ENCODE measurements around the gene CNOT1. TPM values are rescaled to one million over a fixed set of nuclear protein-coding genes. Genes with fewer than 3 reads are reported as not detected.
A peak's percentile ranks its signal among the peaks of the same experiment; 100 is the strongest.
"Not testable (repeated sequence)": the region's sequence is repeated elsewhere in the genome, so short reads cannot be mapped to it uniquely, and the experiment has no call there.

The CNOT1 gene
- 153 TPM for polyA plus RNA-seq (2012; ENCODE audit: insufficient read depth, insufficient read length)

DNA sequence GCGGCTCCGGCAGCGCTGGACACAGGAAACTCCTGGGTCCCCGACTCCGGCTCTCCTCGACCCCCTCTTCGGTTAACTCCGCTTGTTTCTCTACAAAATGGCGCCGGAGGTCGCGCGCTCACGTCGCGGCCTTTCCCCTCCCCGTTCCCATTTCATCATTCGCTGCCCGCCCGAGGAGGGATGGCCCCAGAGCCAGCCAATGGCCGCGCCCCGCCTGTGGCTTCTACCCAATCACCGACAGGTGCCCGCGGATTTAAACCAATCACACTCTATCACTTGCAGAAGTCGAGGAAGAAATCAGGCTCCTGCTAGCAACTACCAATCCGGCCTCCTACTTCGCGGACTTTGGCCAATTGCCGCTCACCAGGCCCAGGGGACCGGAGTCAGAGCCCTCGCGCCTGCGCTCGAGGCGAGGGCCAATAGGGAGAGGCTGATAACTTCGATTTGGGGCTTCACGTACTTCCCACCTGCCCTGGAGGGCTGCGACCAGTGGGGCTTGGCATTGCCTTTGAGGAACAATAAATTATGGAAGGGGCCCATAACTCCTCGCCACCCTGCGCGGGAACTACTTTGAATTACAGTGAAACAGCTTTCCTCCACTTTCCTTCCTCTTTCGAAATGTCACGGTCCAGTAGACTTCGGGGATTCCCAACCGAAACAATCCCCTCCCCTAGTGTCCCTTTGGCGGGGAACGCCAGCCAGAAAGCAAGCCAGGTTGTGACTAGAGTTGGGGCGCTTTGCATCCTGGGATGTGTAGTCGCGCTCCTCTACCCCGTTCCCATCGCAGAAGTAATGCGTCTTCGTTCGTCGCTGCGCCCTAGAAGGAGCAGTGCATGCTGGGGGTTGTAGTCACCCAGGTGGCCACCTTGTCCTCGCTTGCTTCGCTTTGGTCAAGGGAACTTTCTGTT lies at the start of gene CNOT1:
CNOT1 (minus strand) TSS at position 94 of the 908 bp plus-strand sequence. CDS start 30,489 bp downstream, outside the sequence.
- peak; percentile 99 for DNase-seq (ENCODE audit: low read depth, low spot score)
- peak within 1 kb of the TSS; percentile 97 for H3K4me3 ChIP-seq (ENCODE audit: low read length)

DNA sequence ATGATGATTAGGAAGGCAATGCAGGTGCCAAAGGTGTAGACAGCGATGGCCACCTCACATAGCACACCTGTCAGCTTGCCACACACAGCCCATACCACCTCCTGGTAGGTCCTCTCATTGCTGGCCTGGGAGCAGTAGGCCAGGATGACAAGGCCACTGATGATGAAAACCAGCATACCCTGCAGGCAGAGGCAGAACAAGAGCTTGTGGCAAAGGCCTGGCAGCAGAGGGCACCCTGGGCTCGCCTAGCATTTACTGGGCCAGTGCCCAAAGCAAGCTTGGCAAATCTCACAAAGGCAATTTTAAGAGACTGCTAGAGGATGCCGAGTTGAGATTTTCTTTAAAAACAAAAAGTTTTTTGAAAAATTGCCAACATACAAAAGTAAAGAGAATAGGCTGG lies 49.1 kb upstream of the CNOT1 start:
- no peak overlapping the region for H3K4me3 ChIP-seq (ENCODE audit: low read length)
- no peak for DNase-seq (ENCODE audit: low read depth, low spot score)

DNA sequence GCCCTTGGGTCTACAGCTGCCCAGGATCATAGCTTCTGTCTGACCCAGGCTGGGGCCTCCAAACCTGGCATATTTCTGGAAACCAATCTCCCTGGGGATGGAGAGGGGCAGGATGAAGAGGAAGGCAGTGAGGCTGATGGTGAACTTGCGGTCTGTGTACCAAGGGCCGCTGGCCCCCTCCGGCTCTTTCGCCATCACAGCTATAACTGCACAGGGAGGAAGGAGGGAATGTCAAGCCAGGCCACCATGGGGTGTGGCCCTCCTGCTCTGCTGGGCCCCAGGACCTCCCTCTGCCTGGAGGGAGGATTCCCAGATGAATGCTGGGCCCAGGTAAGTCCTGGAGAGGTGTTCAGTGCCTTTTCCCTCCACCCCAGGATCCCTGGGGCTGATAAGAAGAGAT lies 48.6 kb upstream of the CNOT1 start:
- no peak overlapping the region for H3K4me3 ChIP-seq (ENCODE audit: low read length)
- no peak for DNase-seq (ENCODE audit: low read depth, low spot score)

DNA sequence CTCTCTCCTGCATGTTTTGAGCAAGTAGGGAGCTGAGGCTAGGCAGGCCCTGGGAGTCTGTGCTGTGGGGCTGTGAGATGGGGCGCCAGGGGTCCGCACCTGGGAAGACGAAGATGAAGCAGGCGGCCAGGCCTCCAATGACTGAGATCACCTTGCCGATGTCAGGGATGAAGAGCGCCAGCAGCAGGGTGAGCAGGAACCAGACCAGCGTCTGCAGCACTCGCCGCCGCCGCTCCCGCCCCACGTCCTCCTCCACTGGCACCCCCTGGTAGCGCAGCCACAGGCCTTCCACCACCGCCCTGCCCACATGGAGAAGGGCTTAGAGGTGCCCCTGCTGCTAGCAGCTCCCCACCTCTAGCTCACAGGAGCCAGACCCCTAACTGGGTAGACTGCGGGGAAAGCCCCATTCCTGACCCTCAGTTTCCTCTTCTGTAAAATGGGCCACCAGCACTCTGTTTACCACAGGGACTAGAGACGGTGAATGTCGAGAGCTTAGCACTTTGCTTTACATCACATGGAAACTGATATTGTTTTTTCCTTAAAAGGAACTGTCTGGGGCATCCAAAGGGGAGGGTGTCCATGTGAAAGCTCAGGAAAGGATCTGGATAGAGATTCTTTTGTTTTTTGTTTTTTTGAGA lies 41.4 kb upstream of the CNOT1 start:
- no peak for DNase-seq (ENCODE audit: low read depth, low spot score)
- H3K4me3 ChIP-seq (ENCODE audit: low read length): no peak overlapping the region

DNA sequence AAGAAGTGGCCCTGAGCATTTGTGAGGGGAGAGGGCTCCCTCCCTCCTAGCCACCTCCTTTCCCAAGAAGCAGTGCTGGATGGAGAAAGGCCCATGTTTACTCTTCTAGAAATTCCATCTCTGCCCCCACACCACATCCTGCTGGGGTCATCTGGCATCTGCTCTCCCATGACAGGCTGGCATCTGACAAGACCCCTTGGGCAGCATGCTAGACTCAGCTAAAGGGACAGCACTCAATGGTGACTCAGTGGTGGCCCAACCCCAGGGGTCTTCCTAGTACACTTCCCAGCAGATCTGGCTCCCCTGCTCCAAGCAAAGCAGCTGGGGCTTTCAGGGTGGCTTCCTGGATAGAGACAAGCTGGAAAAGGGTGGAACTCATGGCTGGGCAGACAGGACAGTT lies 40.6 kb upstream of the CNOT1 start:
- DNase-seq (ENCODE audit: low read depth, low spot score): no peak
- H3K4me3 ChIP-seq (ENCODE audit: low read length): no peak overlapping the region

DNA sequence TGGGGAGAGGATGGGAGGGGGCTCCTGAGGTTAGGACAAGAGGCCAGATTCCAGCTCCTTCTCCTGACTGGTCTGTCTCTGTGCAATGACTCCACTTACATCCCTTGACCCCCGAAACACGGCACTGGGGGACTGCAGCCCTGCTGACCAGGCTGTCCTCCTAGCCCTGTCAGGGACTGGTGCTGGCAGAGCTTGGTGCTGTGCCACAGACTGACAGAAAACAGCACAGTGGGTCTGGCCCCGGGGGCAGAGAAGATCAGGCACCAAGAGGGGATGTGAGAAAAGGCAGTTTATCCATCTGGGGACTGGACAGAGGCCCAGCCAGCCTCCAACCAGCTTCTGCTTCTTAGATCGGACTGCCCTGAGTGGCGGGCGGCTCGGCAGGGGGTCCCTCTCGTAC lies 35.6 kb upstream of the CNOT1 start:
- no peak overlapping the region for H3K4me3 ChIP-seq (ENCODE audit: low read length)
- no peak for DNase-seq (ENCODE audit: low read depth, low spot score)

DNA sequence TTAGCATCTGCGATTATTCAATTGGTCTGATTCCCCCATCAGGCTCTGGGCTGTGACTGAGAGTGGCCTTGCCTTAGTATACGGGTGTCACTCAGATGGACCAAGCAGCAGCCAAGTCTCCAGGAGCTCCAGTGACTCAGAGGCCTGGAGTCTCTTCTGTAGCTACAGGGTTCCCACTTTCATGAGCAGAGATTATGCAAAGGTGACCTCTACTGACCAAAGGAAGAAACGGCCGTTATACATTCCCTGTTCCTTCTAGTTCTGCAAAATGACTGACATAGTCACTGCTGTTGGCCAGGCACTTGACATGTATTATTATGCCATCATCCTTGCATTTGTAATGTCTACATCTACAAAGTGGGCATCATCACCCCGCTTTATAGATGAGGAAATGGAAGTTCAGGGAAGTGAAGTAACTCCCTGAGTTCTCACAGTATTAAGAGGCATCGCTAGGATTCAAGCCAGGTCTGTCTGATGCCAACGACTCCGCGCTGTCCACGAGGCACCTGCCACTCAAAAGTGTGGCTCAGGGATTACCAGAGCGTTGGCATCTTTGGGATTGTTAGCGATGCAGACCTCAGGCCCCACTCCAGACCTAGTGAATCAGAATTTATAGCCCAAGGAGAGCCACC lies 31.7 kb upstream of the CNOT1 start:
- no peak for DNase-seq (ENCODE audit: low read depth, low spot score)
- no peak overlapping the region for H3K4me3 ChIP-seq (ENCODE audit: low read length)

DNA sequence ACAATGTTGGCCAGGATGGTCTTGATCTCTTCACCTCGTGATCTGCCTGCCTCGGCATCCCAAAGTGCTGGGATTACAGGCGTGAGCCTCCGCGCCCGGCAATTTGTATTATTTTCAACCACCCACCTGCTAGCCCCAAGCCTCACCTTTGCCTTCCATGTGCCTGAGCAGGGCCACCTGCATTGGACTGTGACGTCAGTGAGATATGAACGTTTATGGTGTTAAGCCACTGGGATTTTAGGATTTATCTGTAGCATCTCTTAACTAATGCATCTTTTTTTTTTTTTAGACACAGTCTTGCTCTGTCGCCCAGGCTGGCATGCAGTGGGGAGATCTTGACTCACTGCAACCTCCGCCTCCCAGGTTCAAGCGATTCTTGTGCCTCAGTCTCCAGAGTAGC lies 30.3 kb upstream of the CNOT1 start:
- not testable (repeated sequence) for H3K4me3 ChIP-seq (ENCODE audit: low read length); DNase-seq (ENCODE audit: low read depth, low spot score)

DNA sequence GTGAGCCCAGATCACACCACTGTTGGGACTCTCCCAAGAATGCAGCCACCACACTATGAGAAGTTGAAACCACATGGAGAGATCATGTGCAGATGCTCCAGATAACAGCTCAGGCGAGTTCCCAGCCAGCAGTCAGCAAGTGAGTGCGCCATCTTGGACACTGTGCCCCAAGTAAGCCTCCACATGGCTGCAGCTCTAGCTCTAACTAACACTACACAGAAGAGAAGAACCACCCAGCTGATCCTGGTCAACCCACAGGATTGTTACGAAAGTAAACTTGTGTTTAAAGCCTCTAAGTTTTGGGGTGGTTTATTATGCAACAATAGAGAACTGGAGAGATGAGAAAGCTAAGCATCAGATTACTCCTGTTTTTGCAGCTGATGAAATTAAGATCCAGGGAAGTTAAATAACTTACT lies 29.2 kb upstream of the CNOT1 start:
- no peak for DNase-seq (ENCODE audit: low read depth, low spot score)
- H3K4me3 ChIP-seq (ENCODE audit: low read length): no peak overlapping the region

DNA sequence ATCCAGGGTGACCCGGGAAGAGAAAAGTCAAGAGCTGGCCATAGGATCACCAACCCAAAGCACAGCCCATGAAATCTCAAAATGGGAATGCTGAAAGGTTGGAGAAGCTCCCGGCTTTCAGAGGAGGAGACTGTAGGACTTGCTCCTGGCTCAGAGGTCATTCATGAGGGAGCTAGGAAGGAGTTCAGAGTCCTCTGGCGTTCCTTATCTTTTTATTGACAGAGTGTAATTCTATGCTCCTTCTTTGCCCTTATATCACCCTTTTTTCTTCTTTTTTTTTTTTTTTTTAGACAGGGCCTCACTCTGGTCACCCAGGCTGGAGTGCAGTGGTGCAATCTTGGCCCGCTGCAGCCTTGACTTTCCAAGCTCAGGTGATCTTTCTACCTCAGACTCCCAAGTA lies 27.3 kb upstream of the CNOT1 start:
- no peak for DNase-seq (ENCODE audit: low read depth, low spot score)
- H3K4me3 ChIP-seq (ENCODE audit: low read length): no peak overlapping the region

DNA sequence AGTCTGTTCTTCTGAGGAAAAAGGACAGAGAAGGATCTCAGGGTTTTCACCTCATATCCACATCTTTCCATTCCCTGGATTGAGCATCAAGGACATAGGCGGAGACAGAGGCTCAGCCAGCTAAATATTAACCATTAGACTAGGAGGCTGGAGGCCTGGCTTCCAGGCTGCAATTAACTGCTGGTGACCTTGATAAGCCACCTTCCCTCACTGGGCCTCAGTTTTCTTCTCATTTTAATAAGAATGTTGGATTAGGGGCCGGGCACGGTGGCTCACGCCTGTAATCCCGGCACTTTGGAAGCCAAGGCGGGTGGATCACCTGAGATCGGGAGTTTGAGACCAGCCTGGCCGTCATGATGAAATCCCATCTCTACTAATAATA lies 25.6 kb upstream of the CNOT1 start:
- no peak overlapping the region for H3K4me3 ChIP-seq (ENCODE audit: low read length)
- no peak for DNase-seq (ENCODE audit: low read depth, low spot score)

DNA sequence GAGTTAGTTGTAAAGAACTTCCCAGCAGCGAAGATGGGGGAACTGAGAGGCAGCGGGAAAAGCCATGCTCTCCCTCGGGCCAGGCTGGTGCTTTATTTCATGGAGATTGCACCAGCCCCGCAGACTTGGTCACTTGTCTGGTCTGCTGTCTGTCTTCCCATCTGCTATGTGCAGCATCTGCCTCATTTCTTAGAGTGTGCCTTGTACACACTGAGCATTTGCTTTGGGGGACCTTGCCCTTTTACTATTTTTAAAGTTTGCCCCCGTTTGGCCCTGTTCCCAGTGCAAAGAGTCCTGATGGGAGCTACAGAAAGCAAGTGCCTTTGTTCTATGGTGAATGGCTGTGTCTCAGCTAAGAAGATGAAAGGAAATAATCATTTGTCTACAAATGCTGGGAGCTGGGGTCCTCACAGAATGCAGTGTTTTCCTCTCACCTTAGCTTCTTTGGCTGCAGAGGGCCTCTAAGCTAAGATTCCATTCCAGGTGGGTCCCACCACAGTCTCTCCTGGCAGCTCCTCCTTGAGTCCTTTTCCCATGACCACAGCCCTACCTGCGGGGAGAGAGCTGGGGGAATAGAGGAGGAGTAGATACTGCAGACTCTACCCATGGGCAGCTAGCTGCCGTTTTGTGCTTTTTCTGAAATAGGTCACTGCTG lies 25.1 kb upstream of the CNOT1 start:
- H3K4me3 ChIP-seq (ENCODE audit: low read length): no peak overlapping the region
- DNase-seq (ENCODE audit: low read depth, low spot score): no peak

DNA sequence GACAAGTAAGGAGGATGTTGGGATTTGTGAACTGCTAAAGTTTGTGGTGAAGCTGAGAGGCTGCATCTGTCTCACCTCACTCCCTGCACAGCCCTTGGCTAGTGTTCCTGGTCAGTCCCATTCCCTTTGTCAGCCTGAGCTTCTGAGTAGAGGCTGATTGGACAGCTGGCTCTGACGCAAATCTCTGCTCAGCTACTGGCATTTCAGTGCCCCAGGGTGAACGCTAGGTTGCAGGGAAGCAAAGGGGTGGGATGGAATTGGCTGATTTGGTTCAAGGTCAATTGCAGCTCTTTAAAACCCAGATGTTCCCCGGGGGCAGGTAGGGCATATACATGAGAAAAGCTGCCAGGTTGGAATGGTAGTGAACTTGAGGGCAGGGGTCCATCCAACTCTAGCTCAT lies 23.1 kb upstream of the CNOT1 start:
- DNase-seq (ENCODE audit: low read depth, low spot score): no peak
- no peak overlapping the region for H3K4me3 ChIP-seq (ENCODE audit: low read length)

DNA sequence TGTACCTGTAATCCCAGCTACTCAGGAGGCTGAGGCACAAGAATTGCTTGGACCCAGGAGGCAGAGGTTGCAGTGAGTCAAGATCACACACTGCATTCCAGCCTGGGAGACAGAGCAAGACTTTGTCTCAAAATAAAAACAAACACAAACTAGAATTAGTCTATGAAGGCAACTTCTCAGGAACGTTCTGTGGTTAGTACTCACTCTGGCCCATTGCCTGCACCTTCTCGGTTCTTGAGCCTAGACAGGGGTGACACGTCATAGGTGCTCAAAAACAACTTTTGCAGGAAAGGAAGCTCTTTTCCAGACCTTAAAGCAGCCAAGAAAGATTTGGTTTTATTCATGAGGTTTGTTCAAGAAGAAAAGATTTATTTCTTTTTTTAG lies 22.3 kb upstream of the CNOT1 start:
- DNase-seq (ENCODE audit: low read depth, low spot score): no peak
- H3K4me3 ChIP-seq (ENCODE audit: low read length): no peak overlapping the region

DNA sequence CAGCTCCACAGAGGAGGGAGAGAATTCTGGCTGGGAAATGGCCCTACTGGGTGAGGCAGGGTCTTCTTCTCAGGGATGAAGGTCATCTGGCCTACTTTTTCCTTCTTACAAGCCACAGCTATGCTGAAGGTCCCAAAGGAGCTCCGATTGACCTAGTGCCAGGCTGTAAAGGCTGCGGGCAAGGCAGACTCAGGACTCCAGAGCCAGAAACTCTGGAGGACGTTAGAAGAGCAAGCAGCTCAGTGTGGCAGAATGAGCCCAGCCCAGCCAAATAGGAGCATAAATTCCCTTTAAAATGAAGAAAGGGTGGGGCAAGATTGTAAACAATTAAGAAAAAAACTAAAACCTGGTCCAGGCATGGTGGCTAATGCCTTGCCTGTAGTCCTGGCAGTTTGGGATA lies 20.1 kb upstream of the CNOT1 start:
- no peak for DNase-seq (ENCODE audit: low read depth, low spot score)
- H3K4me3 ChIP-seq (ENCODE audit: low read length): no peak overlapping the region

DNA sequence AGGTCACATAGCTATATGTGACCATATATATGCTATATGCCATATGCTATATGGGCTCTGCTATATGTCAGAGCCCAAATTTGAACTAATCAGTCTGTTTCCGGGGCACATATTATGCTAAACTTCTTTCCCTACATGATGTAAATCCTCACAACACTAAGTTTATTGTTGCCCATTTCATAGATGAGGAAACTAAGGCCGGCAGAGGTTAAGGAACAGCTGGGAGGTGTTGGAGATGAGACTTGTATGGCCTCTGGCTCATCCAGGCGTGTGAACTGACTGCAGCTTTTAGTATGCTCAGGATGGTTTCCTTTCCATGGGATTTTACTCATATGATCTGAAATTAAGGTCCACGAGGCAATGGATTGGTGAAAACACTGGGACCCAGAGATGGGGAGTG lies 17.5 kb upstream of the CNOT1 start:
- H3K4me3 ChIP-seq (ENCODE audit: low read length): no peak overlapping the region
- DNase-seq (ENCODE audit: low read depth, low spot score): no peak

DNA sequence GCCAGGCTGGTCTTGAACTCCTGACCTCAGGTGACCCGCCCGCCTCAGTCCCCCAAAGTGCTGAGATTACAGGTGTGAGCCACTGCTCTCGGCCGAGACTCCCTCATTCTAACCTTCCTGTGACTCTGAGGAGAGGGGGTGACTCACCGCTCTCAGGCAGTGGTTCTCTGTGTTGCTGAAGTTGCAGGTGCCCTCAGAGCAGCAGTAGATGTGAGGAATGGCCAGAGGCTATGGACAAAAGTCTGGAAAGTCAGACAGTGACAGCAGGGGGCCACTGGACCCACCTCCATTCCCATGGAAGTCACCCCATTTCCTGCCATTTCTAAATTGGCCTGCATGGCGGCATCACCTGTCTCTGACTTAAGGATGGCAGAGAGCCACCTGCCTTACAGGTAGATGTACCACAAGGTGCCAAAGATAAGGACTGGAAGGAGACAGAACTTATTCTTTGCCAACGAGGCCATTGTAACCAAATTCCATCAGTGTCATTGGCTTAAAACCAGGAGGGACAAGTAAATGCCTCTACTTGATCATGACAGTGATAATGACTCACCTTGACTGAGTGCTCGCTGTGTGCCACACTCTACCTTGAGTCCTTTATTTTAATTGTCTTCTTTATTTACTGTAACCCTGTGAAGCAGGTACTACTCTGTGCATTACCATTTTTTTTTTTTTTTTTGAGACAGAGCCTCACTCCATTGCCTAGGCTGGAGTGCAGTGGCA lies 15.3 kb upstream of the CNOT1 start:
- DNase-seq (ENCODE audit: low read depth, low spot score): no peak
- no peak overlapping the region for H3K4me3 ChIP-seq (ENCODE audit: low read length)

DNA sequence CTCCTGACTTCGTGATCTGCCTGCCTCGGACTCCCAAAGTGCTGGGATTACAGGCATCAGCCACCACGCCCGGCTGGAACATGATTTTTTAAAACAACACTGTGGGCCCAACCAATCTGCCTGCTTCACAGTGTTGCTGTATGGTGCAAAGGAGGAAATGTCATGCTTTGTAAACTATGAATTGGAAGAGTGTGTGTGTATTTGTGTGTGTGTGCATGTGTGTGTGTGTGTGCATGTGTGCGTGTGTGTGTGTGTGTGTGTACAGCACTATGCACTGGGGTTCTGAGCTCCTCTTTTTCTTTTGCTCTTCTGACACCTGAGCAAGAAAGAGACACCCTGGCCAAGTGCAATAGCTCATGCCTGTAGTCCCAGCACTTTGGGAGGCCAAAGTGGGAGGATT lies 14.5 kb upstream of the CNOT1 start:
- H3K4me3 ChIP-seq (ENCODE audit: low read length): no peak overlapping the region

DNA sequence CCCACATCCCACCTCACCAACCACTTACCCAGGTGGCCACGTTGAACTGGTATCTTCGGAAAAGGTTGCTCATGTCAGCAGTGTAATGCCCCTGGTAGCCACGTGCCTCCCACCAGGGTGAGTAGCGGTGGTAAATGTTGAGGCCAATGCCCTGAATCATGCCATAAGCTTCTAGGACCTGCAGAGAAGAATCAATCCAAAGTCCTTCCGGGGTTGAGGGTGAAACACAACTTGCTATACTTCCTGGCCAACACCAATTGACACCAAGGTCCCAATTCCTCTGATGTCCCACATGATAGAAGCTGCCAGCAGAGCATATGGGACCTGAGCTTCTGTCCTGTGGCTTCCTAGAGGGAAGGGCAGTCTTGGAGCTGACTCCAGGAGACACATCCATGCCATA lies 11.3 kb upstream of the CNOT1 start:
- H3K4me3 ChIP-seq (ENCODE audit: low read length): no peak overlapping the region

More for the DNA sequence above, 14.5 kb upstream of the CNOT1 start:
- no peak for DNase-seq (ENCODE audit: low read depth, low spot score)

More for the DNA sequence above, 11.3 kb upstream of the CNOT1 start:
- DNase-seq (ENCODE audit: low read depth, low spot score): no peak
